ENCODE measurements around the gene PRKAG2.
A peak's percentile ranks its signal among the peaks of the same experiment; 100 is the strongest.
"Not testable (repeated sequence)": the region's sequence is repeated elsewhere in the genome, so short reads cannot be mapped to it uniquely, and the experiment has no call there.

The PRKAG2 gene

DNA sequence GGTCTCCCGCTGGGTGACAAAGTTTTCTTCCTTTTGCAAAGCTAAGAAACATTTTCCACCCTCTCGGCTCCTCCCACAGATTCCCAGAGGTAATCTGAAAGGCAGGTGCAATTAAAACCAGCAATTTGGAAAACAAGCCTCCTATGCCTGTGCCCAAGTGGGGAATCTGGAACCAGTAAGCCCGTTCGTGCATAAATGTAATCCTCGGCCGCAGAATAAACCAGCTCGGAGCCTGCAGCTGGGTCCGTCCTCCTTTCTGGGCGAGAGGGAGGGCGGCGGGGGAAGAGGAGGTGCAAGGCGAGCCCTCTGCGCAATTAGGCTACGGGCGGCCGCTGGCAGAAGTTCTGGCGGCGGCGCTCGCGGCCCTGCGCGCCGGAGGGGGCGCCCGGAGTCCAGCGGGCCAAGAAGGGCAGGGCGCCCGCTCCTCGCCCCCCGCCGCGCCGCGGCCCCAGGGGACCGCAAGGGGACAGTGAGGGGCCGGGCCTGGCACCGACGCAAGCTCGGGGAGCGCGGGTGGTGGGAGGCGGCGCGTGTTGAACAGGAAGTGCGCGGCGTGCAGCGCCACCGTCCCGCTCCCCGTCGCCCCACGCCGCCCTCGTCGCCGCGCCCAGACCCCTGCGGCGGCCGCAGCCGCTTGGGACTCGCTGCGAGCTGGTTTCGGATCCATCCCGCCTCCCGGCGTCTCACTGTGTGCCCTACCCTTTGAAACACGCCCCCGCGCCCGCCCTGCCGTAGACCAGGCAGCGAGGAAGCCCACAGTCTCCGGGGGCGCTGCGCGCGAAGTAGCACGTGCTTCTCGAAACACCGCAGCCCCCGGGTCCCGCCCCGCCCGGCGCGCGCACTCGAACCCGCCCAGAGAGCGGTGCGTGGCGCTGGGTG lies at the start of gene PRKAG2:
PRKAG2 (minus strand) TSS at position 217 of the 879 bp plus-strand sequence. CDS start 495 bp downstream, outside the sequence.
- peak; percentile 69 for DNase-seq (ENCODE audit: low spot score)

GRCh38 chr7:151926336-151926712 lies 49.4 kb upstream of the PRKAG2 start:
- no peak for DNase-seq (ENCODE audit: low spot score)

DNA sequence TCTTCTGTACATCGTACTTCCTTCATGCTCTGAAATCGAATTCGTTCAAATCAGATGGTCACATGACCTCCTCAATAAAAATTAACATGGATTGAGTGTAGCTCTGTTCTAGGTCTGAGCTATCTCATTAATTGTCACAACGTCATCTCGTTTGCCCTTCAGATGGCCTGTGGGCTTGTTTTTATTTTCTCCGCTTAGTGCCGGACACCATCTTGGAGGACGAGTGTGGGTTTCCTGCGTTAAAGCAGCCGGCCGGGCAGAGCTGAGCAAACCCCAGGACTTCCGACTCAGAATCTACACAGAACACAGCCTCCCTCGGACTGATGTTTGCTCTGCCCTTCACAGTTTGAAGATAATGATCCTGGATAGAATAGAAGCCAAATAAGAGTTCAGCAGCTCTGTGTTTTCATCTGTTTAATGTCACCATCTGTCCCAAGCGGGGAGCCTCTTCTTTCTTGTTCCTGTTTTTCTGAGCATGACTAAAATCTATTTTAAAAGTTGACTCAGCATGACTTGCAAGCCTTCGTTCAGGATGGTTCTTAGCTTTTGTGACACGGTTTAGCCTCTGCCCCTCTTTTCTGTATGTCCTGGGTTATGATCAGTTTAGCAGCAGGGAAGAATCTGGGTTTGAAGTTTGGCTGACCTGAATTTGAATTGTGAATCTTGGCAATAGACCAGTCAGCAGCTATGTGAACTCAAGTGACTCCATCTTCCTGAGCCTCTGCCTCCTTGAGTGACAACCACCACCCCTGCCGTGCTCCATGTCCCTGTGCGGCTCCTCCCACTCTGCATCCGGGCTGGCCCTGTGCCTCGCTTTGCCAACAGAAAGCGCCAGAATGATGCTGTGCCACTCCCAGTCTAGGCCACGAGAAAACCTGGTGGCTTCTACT lies 48.8 kb upstream of the PRKAG2 start:
- DNase-seq (ENCODE audit: low spot score), result no peak

DNA sequence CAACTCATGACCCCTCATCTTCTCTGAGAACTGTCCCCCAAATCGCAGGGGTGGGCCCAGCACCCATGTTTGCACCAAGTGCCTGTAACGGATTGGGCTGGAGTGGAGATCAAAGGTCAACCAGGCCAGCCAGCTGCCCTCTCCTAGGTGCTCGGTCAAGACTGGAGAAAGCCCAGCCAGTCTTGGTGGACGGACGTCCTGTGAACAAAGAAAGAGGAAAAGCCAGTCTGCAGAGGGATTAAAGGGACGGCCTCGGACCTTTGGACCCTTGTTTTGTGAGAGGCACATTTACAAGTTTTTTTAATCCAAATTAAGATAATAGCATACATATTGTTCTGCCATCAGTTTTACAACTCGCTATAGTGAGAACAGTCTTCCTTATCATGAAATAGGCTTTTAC lies 47.6 kb upstream of the PRKAG2 start:
- no peak for DNase-seq (ENCODE audit: low spot score)

DNA sequence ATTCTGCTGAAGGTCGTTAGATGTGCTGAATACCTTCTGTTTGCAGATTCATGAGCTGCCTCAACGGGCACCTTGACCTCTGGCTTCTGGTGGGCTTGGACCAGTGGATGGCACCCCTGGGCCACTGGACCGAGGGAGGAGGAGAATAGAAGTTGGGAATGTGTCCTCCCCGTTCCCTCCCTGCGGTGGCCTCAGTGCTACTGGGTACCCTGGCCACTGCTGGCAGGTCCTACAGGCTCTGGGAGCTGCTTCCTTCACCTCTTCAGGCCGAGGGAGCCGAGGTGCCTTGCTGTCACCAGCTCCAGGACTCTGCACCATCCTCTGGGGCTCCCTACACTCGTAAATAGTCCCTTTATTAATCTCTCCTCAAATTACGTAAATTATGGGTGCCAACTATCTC lies 47.1 kb upstream of the PRKAG2 start:
- no peak for DNase-seq (ENCODE audit: low spot score)

DNA sequence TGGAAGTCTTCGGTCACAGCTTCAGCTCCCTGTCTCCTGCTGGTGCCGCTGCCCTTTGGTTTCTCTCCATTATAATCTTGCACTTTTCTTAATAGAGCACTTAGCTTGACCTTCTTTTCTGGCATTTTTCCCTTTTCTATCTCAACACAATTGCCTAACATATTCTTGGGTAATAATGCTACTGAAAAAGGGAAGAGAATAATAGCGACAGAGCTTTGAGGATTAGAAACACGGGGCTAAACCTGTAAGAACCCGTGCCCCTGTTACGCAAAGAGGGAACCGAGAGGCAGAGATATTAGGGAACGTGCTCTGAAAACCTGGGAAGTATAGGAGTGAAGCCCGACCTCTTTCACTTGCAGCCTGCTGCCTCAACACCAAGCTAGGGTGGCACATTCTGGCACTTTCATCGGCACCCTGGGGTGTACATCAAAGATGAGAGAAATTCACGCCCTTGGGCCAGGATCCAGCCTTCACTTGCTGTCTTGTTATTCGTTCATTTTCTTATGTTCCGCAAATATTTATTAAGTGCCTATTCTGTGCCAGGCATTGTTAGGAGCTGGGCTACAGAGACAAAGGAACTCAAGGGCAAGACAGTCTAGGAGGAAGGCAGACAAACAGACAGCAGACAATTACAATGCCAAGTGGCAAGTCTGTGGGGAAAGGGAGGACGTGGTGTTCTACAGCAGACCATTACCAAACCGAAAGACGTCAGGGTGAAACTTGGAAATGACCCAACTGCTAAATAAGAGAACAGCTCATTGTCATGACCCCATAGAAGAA lies 46.4 kb upstream of the PRKAG2 start:
- DNase-seq (ENCODE audit: low spot score), result no peak

GRCh38 chr7:151921451-151921850 lies 44.5 kb upstream of the PRKAG2 start:
- no peak for DNase-seq (ENCODE audit: low spot score)

- DNase-seq (ENCODE audit: low spot score), result no peak
Measured at GRCh38 chr7:151920488-151920887, 43.6 kb upstream of the PRKAG2 start.

DNA sequence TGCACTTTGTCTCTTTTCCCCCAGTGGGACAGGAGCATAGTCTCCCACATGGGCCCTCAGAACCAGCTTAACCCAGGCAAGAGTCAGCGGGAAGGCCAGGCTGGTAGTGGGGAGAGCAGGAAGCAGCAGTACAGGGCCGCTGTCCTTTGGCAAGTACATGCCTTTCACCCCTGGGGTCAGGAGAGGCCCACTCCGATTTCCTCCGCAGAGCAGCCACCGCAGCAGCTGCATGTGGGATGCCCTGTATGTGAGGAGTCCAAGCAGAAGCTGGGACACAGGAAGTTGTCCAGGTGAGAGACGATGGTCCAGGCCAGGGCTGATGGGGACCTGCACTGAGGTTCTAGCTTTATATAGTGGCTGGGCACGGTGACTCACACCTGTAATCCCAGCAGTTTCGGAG lies 42.7 kb upstream of the PRKAG2 start:
- DNase-seq (ENCODE audit: low spot score), result no peak

GRCh38 chr7:151918510-151918843 lies 41.6 kb upstream of the PRKAG2 start:
- DNase-seq (ENCODE audit: low spot score), result no peak

GRCh38 chr7:151917791-151918509 lies 41.0 kb upstream of the PRKAG2 start:
- DNase-seq (ENCODE audit: low spot score), result no peak

- DNase-seq (ENCODE audit: low spot score), result no peak
Measured at GRCh38 chr7:151914051-151914450, 37.1 kb upstream of the PRKAG2 start.

GRCh38 chr7:151910655-151911054 lies 33.7 kb upstream of the PRKAG2 start:
- DNase-seq (ENCODE audit: low spot score), result not testable (repeated sequence)

DNA sequence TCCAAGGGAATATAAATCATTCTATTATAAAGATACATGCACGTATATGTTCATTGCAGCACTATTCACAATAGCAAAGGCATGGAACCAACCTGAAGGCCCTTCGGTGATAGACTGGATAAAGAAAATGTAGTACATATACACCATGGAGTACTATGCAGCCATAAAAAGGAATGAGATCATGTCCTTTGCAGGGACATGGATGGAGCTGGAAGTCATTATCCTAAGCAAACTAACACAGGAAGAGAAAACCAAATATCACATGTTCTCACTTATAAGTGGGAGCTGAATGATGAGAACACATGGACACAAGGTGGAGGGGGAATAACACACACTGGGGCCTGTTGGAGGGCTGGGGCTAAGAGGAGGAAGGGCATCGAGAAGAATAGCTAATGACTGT lies 30.2 kb upstream of the PRKAG2 start:
- not testable (repeated sequence) for DNase-seq (ENCODE audit: low spot score)

DNA sequence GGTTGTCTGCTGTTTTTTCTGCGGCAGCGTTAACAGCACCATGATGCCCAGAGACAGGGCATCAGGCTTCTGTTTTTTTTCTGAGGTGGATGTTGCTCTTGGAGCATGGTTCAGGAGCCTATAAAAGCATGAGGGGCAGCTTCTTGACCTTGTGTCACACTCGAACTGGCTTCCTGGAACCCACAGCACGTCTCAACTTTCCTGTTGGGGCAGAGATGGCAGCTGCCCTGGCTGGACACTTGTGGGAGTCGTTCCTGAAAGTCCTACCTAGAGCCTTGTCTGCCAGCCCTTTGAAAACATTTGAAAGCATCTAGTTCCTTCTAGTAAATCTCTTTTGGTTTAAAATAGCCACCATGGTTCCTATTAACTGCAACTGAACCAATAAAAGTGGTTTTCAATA lies 28.9 kb upstream of the PRKAG2 start:
- DNase-seq (ENCODE audit: low spot score), result no peak

DNA sequence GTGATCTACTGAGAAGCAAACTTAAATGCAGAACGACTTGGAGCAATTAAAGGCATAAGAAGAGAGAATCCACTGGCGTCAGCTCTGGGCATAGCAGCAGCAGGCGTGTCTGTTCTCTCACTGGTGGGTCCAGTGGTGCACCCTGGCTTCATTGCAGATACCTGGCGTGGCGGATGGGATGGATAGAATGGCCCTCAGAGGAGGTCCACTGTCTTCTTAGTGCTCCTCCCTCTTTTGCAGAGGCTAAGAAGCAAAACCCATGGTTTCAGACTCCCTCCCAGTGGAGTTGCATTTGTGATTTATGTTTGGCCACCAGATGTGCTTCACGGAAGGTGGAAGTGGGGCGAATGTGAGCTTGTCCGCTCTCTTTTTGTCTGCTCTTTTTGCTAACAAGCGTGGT lies 28.4 kb upstream of the PRKAG2 start:
- DNase-seq (ENCODE audit: low spot score), result no peak

GRCh38 chr7:151904270-151904669 lies 27.4 kb upstream of the PRKAG2 start:
- DNase-seq (ENCODE audit: low spot score), result no peak

DNA sequence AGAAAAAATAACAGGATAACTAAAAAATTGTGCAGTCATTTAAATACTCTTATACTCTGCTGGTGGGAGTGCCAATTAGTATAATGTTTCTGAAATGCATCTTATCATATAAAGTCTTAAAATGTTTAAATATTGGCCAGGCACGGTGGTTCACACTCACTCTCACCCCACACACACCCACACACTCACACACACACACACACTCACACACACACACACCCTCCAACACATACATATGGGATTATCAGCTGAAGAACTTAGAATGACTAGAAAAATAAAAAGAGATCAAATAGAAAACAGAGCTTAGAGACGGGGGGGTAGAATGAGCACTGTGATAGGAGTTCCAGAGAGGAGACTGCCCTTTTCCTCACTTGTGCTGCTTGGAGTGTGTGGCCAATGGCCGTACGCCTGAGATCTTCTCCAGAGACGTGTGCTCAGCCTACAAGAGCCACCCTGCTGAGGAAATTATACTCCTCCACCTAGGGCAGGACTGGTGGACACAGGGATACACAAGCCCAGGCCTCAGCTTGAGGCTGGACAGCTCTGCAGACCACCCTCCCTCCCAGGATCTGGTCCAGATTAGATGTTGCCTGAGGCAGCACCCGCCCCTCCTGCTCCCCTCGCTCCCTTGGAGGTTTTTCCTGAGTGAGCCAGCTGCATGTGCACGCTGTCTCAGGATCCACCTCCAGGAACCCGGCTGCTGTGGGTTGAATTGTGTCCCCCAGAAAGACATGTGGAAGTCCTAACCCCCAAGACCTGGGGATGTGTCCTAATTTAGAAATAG lies 26.5 kb upstream of the PRKAG2 start:
- DNase-seq (ENCODE audit: low spot score), result no peak

DNA sequence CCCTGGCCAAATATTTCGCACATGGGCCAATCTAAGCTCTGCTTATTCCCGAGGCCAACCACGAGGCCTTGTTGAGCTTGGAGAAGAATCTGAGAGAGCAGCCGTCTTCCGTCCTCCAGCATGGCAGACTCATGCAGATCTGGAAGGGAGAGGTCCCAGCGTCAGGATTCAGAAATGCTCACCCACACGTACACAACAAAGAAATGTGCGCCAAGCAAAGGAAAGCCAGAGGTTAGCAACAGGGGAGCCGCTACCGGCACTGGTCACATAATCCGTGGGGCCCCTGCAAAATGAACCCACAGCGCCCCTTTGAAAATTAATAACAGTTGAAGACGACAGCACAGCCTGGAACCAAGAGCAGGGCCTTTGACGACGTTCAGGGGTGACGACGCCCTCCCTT lies 25.4 kb upstream of the PRKAG2 start:
- DNase-seq (ENCODE audit: low spot score), result no peak

DNA sequence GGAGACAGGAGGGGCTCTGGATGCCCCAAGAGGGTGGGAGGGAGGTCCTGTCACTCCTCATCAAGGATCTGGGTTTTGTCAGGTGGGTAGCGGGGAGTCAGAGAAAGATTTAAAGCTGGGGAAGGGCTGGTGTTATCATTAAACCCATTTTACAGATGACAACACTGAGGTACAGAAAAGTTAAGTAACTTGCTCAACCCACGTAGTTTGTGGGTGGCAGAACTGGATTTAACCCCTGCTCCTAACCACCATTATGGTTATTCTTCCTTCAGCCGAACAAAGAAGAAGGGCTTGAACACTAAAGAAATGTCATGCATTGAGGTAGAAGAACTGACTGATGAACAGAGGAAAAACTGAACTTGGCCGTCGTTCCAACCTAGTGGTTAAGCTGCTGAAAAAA lies 24.9 kb upstream of the PRKAG2 start:
- no peak for DNase-seq (ENCODE audit: low spot score)
